ENCODE measurements around the gene HYI.

DNA sequence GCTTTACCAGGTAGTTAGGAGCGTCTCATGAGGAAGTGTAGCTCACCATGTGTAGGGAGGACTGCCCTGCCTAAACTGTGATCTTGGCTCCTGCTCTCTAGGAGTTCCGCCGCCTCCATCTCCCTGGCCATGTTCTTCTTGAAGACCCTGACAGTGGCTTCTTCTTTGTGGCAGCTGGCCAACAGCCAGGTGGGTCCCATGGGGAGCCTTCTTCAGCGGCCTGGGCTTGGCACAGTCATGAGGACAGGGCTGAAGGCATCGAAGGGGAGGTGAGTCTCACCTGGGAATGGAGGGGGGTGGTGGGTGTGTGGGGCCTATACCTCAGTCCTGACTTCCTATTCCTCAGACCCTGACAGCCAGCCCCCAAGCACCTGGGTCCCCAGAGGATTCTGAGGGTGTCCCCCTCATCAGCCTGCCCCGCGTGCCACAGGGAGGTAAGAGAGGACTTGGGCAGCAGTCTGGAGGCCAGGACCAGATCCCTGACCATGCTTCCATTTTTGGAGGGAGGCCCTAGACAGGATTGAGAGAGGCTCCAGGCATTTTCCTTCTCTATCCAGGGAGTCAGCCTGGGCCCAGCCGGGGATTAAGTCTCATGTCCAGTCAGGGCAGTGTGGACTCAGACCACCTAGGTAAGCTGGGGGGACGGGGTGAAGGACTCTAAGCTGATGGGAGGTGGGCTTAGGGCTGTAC, 21.4 kb downstream of the HYI start:
- TF ChIP-seq, protein P1, sequence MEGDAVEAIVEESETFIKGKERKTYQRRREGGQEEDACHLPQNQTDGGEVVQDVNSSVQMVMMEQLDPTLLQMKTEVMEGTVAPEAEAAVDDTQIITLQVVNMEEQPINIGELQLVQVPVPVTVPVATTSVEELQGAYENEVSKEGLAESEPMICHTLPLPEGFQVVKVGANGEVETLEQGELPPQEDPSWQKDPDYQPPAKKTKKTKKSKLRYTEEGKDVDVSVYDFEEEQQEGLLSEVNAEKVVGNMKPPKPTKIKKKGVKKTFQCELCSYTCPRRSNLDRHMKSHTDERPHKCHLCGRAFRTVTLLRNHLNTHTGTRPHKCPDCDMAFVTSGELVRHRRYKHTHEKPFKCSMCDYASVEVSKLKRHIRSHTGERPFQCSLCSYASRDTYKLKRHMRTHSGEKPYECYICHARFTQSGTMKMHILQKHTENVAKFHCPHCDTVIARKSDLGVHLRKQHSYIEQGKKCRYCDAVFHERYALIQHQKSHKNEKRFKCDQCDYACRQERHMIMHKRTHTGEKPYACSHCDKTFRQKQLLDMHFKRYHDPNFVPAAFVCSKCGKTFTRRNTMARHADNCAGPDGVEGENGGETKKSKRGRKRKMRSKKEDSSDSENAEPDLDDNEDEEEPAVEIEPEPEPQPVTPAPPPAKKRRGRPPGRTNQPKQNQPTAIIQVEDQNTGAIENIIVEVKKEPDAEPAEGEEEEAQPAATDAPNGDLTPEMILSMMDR (IDR thresholded peaks at IDR 0.05): no peak
- no peak for TF ChIP-seq POLR2A (IDR thresholded peaks at IDR 0.05)
